GM23338 (cell line): ENCODE data around the gene YTHDF1. TPM values are rescaled to one million over a fixed set of nuclear protein-coding genes. Genes with fewer than 3 reads are reported as not detected.

ENCODE experiments used
- ATAC-seq: fragments of 200-7000 bp; cut with Tn5 transposase; 3 replicates; pipeline ENCODE4 v1.9.1; 2020
- DNase-seq: peaks from one replicate; pipeline ENCODE4 v3.0.0-alpha.2; 2015; ENCODE audit warnings: low spot score
- H2AFZ ChIP-seq: fragments of 200-600 bp; sonication (generic); 2 replicates; pipeline ENCODE4 v1.8.0; 2016; ENCODE audit warnings: antibody characterized with exemption, mild to moderate bottlenecking, moderate library complexity
- H3F3A ChIP-seq: fragments of 200-600 bp; sonication (generic); replicated peaks from 2 replicates; pipeline ENCODE4 v1.8.0; 2017; ENCODE audit warnings: antibody characterized with exemption, mixed run types, low read depth
- H3K27ac ChIP-seq: fragments of 200-600 bp; sonication (generic); 2 replicates; pipeline ENCODE4 v1.6.1; 2016; ENCODE audit warnings: low read depth
- H3K27me3 ChIP-seq: fragments of 200-600 bp; sonication (generic); 2 replicates; pipeline ENCODE4 v1.8.0; 2016; ENCODE audit warnings: mild to moderate bottlenecking, mixed run types, moderate library complexity; ENCODE audit not compliant: insufficient read depth
- H3K36me3 ChIP-seq: fragments of 200-600 bp; sonication (generic); 2 replicates; pipeline ENCODE4 v1.8.0; 2016; ENCODE audit warnings: mild to moderate bottlenecking; ENCODE audit not compliant: insufficient read depth
- H3K4me1 ChIP-seq: fragments of 200-600 bp; sonication (generic); 2 replicates; pipeline ENCODE4 v1.8.0; 2016; ENCODE audit warnings: mild to moderate bottlenecking, moderate library complexity; ENCODE audit not compliant: insufficient read depth
- H3K4me2 ChIP-seq: fragments of 200-600 bp; sonication (generic); 2 replicates; pipeline ENCODE4 v1.7.1; 2017; ENCODE audit warnings: mixed run types
- H3K4me3 ChIP-seq: fragments of 200-600 bp; sonication (generic); 2 replicates; pipeline ENCODE4 v1.6.1; 2016; ENCODE audit warnings: mixed run types
- H3K79me2 ChIP-seq: fragments of 200-600 bp; sonication (generic); replicated peaks from 2 replicates; pipeline ENCODE4 v1.8.0; 2017; ENCODE audit warnings: mild to moderate bottlenecking; ENCODE audit not compliant: insufficient read depth
- H3K9me2 ChIP-seq: fragments of 200-600 bp; sonication (generic); 2 replicates; pipeline ENCODE4 v1.8.0; 2017; ENCODE audit not compliant: insufficient read depth
- H4K20me1 ChIP-seq: fragments of 200-600 bp; sonication (generic); replicated peaks from 2 replicates; pipeline ENCODE4 v1.8.0; 2017; ENCODE audit warnings: mild to moderate bottlenecking; ENCODE audit not compliant: insufficient read depth
- H3K27ac Mint-ChIP-seq: 2 replicates; pipeline ENCODE4 v1.8.0; 2020; ENCODE audit warnings: inconsistent platforms, mild to moderate bottlenecking, moderate library complexity, mixed read lengths
- H3K27me3 Mint-ChIP-seq: 3 replicates; pipeline ENCODE4 v1.8.0; 2022; ENCODE audit warnings: low read depth, mild to moderate bottlenecking, moderate library complexity, mixed read lengths, inconsistent platforms; ENCODE audit not compliant: insufficient read depth, poor library complexity
- H3K36me3 Mint-ChIP-seq: 3 replicates; pipeline ENCODE4 v1.8.0; 2021; ENCODE audit warnings: low read depth, mild to moderate bottlenecking, inconsistent platforms, moderate library complexity, mixed read lengths
- H3K4me1 Mint-ChIP-seq: 3 replicates; pipeline ENCODE4 v1.8.0; 2020; ENCODE audit warnings: mild to moderate bottlenecking, inconsistent platforms, mixed read lengths
- H3K4me3 Mint-ChIP-seq: 3 replicates; pipeline ENCODE4 v1.8.0; 2021; ENCODE audit warnings: moderate library complexity, mild to moderate bottlenecking, inconsistent platforms, mixed read lengths
- H3K9me3 Mint-ChIP-seq: 3 replicates; pipeline ENCODE4 v1.8.0; 2020; ENCODE audit warnings: moderate library complexity, mild to moderate bottlenecking, inconsistent platforms, mixed read lengths
- CREB1 ChIP-seq: fragments of 250-450 bp; sonication (Bioruptor Pico); IDR thresholded peaks from 2 replicates; pipeline ENCODE4 v1.5.0; 2020; ENCODE audit warnings: low read depth, mild to moderate bottlenecking, moderate library complexity
- ETS1 ChIP-seq: IDR thresholded peaks from 2 replicates; pipeline ENCODE4 v1.6.1; 2016; ENCODE audit warnings: antibody characterized with exemption
- EZH2 ChIP-seq: fragments of 200-600 bp; sonication (generic); IDR thresholded peaks from one replicate; pipeline ENCODE4 v1.8.0; 2017; ENCODE audit warnings: antibody characterized with exemption, mild to moderate bottlenecking, low read depth; ENCODE audit not compliant: unreplicated experiment
- EZH2phosphoT487 ChIP-seq: fragments of 200-600 bp; sonication (generic); IDR thresholded peaks from one replicate; pipeline ENCODE4 v1.8.1; 2018; ENCODE audit warnings: antibody characterized with exemption; ENCODE audit not compliant: unreplicated experiment
- JUNB ChIP-seq: IDR thresholded peaks from one replicate; pipeline ENCODE4 v1.6.1; 2016; ENCODE audit warnings: antibody characterized with exemption; ENCODE audit not compliant: unreplicated experiment
- STAT1 ChIP-seq: IDR thresholded peaks from one replicate; pipeline ENCODE4 v1.6.1; 2016; ENCODE audit warnings: antibody characterized with exemption; ENCODE audit not compliant: unreplicated experiment
- ZNF331 ChIP-seq: fragments of 250-450 bp; sonication (Bioruptor Pico); IDR thresholded peaks from 2 replicates; pipeline ENCODE4 v1.5.0; 2020; ENCODE audit warnings: low read depth, mild to moderate bottlenecking, moderate library complexity
- polyA plus RNA-seq: library from polyadenylated mRNA; unstranded; fragments of >200 nt; fragmentation: Nextera tagmentation; extraction: Ambion mirVana; gene quantifications from 2 replicates; pipeline ENCODE4 v1.2.1, GENCODE V29; 2016
- total RNA-seq: library from RNA; depleted of rRNA; stranded (reverse); fragments of >200 nt; shearing (Covaris generic); gene quantifications from 2 replicates; pipeline ENCODE4 v1.2.3, GENCODE V29; 2014
- TF ChIP-seq, protein P1 (sequence below), 2 experiments: fragments of 200-600 bp in 1 of 2; sonication (generic) in 1 of 2; conservative IDR thresholded peaks; 2 replicates each; pipeline versions ENCODE4 v1.5.1 to v1.6.1; 2016 to 2017; ENCODE audit warnings: antibody characterized with exemption in 2 of 2, low read depth in 2 of 2, mild to moderate bottlenecking in 2 of 2, moderate library complexity in 1 of 2
- TF ChIP-seq, protein P2 (sequence below): IDR thresholded peaks from one replicate; pipeline ENCODE4 v1.6.1; 2018; ENCODE audit warnings: antibody characterized with exemption; ENCODE audit not compliant: unreplicated experiment

The YTHDF1 gene
- total and polyA plus RNA-seq, 2 experiments from 2014 or later, result 30.9 to 64.3 TPM

DNA sequence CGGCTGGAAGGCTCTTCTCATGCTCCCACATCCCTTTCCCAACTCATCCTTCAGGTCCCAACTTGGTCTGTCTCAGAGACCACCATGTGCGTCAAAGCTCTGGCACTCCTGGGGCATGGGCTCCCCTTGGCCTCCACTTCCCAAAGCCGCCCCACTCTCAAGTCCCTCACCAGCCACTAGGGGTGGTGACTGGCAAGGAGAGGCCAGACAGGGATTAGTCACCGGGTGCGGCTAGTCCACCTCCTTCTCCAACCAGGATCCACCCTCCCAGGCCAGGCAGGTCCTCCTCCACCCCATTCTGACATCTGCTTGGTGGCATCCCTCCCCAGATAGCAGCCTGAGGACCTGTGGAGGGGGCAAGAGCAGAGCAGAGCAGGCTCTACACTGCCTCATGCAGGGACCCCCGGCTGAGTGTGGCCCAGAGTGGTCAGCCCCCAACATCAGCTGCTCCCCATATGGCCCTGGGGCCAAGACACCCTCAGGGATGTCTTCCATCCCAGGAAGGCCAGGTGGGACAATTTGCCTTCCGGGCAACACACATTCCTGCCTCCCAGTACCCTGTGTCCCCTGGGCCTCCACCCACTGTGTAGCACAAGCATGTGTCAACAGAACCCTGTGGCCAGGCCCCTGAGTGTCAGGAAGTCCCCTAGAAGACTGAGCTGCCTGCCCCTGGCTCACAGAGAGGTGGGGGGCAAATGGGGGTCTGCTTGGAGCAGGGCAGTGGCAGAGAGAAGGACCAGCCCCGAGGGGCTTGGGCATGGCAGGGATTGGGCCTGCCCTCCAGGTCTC lies 29.2 kb downstream of the YTHDF1 start:
- no peak overlapping the region for H3K27ac Mint-ChIP-seq
- peaks cover 42% of the 10 kb centered on the region for H3K27me3 Mint-ChIP-seq
- no peaks in the 10 kb centered on the region for H3K79me2 ChIP-seq
- H3K27me3 ChIP-seq, result no peaks in the 10 kb centered on the region
- no peak overlapping the region for H3K4me2 ChIP-seq
- no peak overlapping the region for H3K27ac ChIP-seq
- peaks cover 4% of the 10 kb centered on the region for H3K4me1 Mint-ChIP-seq
- DNase-seq, result no peak
- no peaks in the 10 kb centered on the region; the same call in 2 of the 3 replicates for H3K9me3 Mint-ChIP-seq
- H3K36me3 ChIP-seq, result no peaks in the 10 kb centered on the region
- H2AFZ ChIP-seq, result no peak overlapping the region
- H3K4me1 ChIP-seq, result no peaks in the 10 kb centered on the region
- H3K4me3 ChIP-seq, result no peak overlapping the region
- no peaks in the 10 kb centered on the region for H3K9me2 ChIP-seq
- H4K20me1 ChIP-seq, result no peaks in the 10 kb centered on the region; the same call in 1 of the 2 replicates
- no peak overlapping the region for H3K4me3 Mint-ChIP-seq
- no peaks in the 10 kb centered on the region for H3K36me3 Mint-ChIP-seq
- H3F3A ChIP-seq, result peaks cover 20% of the 10 kb centered on the region
- ATAC-seq, result peak; percentile 9; the same call in 1 of the 3 replicates
- TF ChIP-seq, protein P1, sequence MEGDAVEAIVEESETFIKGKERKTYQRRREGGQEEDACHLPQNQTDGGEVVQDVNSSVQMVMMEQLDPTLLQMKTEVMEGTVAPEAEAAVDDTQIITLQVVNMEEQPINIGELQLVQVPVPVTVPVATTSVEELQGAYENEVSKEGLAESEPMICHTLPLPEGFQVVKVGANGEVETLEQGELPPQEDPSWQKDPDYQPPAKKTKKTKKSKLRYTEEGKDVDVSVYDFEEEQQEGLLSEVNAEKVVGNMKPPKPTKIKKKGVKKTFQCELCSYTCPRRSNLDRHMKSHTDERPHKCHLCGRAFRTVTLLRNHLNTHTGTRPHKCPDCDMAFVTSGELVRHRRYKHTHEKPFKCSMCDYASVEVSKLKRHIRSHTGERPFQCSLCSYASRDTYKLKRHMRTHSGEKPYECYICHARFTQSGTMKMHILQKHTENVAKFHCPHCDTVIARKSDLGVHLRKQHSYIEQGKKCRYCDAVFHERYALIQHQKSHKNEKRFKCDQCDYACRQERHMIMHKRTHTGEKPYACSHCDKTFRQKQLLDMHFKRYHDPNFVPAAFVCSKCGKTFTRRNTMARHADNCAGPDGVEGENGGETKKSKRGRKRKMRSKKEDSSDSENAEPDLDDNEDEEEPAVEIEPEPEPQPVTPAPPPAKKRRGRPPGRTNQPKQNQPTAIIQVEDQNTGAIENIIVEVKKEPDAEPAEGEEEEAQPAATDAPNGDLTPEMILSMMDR (conservative IDR thresholded peaks at IDR 0.05; ENCODE audit: low read depth in 2 of 2), result peak; percentile 10 to 23; a peak in 2 of 4 replicates
- TF ChIP-seq, protein P2, sequence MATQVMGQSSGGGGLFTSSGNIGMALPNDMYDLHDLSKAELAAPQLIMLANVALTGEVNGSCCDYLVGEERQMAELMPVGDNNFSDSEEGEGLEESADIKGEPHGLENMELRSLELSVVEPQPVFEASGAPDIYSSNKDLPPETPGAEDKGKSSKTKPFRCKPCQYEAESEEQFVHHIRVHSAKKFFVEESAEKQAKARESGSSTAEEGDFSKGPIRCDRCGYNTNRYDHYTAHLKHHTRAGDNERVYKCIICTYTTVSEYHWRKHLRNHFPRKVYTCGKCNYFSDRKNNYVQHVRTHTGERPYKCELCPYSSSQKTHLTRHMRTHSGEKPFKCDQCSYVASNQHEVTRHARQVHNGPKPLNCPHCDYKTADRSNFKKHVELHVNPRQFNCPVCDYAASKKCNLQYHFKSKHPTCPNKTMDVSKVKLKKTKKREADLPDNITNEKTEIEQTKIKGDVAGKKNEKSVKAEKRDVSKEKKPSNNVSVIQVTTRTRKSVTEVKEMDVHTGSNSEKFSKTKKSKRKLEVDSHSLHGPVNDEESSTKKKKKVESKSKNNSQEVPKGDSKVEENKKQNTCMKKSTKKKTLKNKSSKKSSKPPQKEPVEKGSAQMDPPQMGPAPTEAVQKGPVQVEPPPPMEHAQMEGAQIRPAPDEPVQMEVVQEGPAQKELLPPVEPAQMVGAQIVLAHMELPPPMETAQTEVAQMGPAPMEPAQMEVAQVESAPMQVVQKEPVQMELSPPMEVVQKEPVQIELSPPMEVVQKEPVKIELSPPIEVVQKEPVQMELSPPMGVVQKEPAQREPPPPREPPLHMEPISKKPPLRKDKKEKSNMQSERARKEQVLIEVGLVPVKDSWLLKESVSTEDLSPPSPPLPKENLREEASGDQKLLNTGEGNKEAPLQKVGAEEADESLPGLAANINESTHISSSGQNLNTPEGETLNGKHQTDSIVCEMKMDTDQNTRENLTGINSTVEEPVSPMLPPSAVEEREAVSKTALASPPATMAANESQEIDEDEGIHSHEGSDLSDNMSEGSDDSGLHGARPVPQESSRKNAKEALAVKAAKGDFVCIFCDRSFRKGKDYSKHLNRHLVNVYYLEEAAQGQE, result no peak

- Histone ChIP-seq H3K36me3 (no peaks in the 10 kb centered on the region), H4K20me1 (no peaks in the 10 kb centered on the region; the same call in 1 of the 2 replicates), H3K27me3 (no peaks in the 10 kb centered on the region), H3K9me2 (no peaks in the 10 kb centered on the region), H3K79me2 (no peaks in the 10 kb centered on the region), H3K4me1 (no peaks in the 10 kb centered on the region), H2AFZ (no peak overlapping the region), H3K4me2 (no peak overlapping the region), H3K27ac (no peak overlapping the region), H3F3A (peaks cover 20% of the 10 kb centered on the region), H3K4me3 (no peak overlapping the region)
- H3K36me3 Mint-ChIP-seq, result no peaks in the 10 kb centered on the region
- H3K27ac Mint-ChIP-seq, result no peak overlapping the region
- H3K9me3 Mint-ChIP-seq, result no peaks in the 10 kb centered on the region; the same call in 2 of the 3 replicates
- peaks cover 4% of the 10 kb centered on the region for H3K4me1 Mint-ChIP-seq
- peaks cover 45% of the 10 kb centered on the region for H3K27me3 Mint-ChIP-seq
- H3K4me3 Mint-ChIP-seq, result no peak overlapping the region
- no peak for DNase-seq
- no peak for ATAC-seq
- no peak for TF ChIP-seq CREB1 (CRISPR knock-in tag)
- TF ChIP-seq JUNB, result no peak
- TF ChIP-seq, protein P1 (conservative IDR thresholded peaks at IDR 0.05; ENCODE audit: low read depth in 2 of 2), result no peak
- TF ChIP-seq EZH2, result no peak
- no peak for TF ChIP-seq ETS1
- TF ChIP-seq STAT1, result no peak
- TF ChIP-seq, protein P2, result no peak
- no peak for TF ChIP-seq EZH2phosphoT487
- TF ChIP-seq ZNF331 (CRISPR knock-in tag), result no peak
Observed at GRCh38 chr20:63186084-63186483, 29.8 kb downstream of the YTHDF1 start.
